CD14-positive monocyte (primary cell): ENCODE data around the gene COL27A1. TPM values are rescaled to one million over a fixed set of nuclear protein-coding genes. Genes with fewer than 3 reads are reported as not detected.

Experiments used
- DNase-seq, 3 donors: peaks; one replicate each; pipeline ENCODE4 v3.0.0-alpha.2; 2011 to 2022
- H2AFZ ChIP-seq: 2 replicates; pipeline ENCODE4 v1.6.0; 2012; ENCODE audit warnings: mild to moderate bottlenecking, low read depth, low read length, inconsistent platforms; ENCODE audit not compliant: insufficient read depth, poor library complexity, severe bottlenecking
- H3K27ac ChIP-seq, 2 donors: 1 replicate in 1 of 2; 2 replicates in 1 of 2; pipeline ENCODE4 v1.5.1; 2012 to 2013; ENCODE audit warnings: low read length in 2 of 2, control low read depth in 1 of 2, inconsistent platforms in 1 of 2, low read depth in 1 of 2, mild to moderate bottlenecking in 1 of 2
- H3K27me3 ChIP-seq, 2 donors: one replicate each; pipeline versions ENCODE4 v1.6.0 to v1.6.1; 2011 to 2013; ENCODE audit warnings: low read length in 2 of 2; ENCODE audit not compliant: control insufficient read depth in 2 of 2, insufficient read depth in 2 of 2
- H3K36me3 ChIP-seq, 2 donors: replicated peaks in 1 of 2; 1 replicate in 1 of 2; 2 replicates in 1 of 2; pipeline versions ENCODE4 v1.5.1 to v1.6.1; 2012 to 2013; ENCODE audit warnings: low read length in 2 of 2, control low read depth in 1 of 2, inconsistent platforms in 1 of 2, mild to moderate bottlenecking in 1 of 2; ENCODE audit not compliant: insufficient read depth in 2 of 2, control insufficient read depth in 1 of 2
- H3K4me1 ChIP-seq, 2 donors: 1 replicate in 1 of 2; 2 replicates in 1 of 2; pipeline versions ENCODE4 v1.5.1 to v1.6.1; 2012 to 2013; ENCODE audit warnings: low read length in 2 of 2, control low read depth in 1 of 2, inconsistent platforms in 1 of 2, mild to moderate bottlenecking in 1 of 2, moderate library complexity in 1 of 2; ENCODE audit not compliant: insufficient read depth in 2 of 2, control insufficient read depth in 1 of 2
- H3K4me2 ChIP-seq: replicated peaks from 2 replicates; pipeline ENCODE3; 2012; ENCODE audit warnings: low read length, moderate library complexity, mild to moderate bottlenecking; ENCODE audit not compliant: poor library complexity, severe bottlenecking; ENCODE audit errors: extremely low read depth
- H3K4me3 ChIP-seq, 3 experiments: fragments of 200-600 bp in 1 of 3; sonication (generic) in 1 of 3; replicated peaks in 1 of 3; 1 replicate in 2 of 3; 2 replicates in 1 of 3; pipeline ENCODE4 v1.5.1; 2011 to 2013; ENCODE audit warnings: low read length in 3 of 3, mild to moderate bottlenecking in 3 of 3, control low read depth in 2 of 3, low read depth in 2 of 3, inconsistent platforms in 1 of 3, moderate library complexity in 1 of 3
- H3K79me2 ChIP-seq: 2 replicates; pipeline ENCODE4 v1.6.0; 2012; ENCODE audit warnings: mild to moderate bottlenecking, control low read depth, inconsistent platforms, low read length, moderate library complexity; ENCODE audit not compliant: insufficient read depth
- H3K9ac ChIP-seq: 2 replicates; pipeline ENCODE4 v1.6.0; 2017; ENCODE audit warnings: low read length, mild to moderate bottlenecking; ENCODE audit not compliant: insufficient read depth, poor library complexity, severe bottlenecking
- H3K9me3 ChIP-seq, 2 donors: replicated peaks in 1 of 2; 1 replicate in 1 of 2; 2 replicates in 1 of 2; pipeline versions ENCODE4 v1.5.1 to v1.6.1; 2012 to 2013; ENCODE audit warnings: low read length in 2 of 2, control low read depth in 1 of 2; ENCODE audit not compliant: control insufficient read depth in 1 of 2, insufficient read depth in 1 of 2
- H4K20me1 ChIP-seq: 2 replicates; pipeline ENCODE4 v1.6.0; 2012; ENCODE audit warnings: mild to moderate bottlenecking, low read length, control low read depth, moderate library complexity; ENCODE audit not compliant: insufficient read depth
- H3K27ac Mint-ChIP-seq, 7 donors: one replicate each; pipeline ENCODE4 v1.8.0; 2020; ENCODE audit warnings: mild to moderate bottlenecking in 7 of 7, mixed read lengths in 7 of 7, moderate library complexity in 6 of 7, inconsistent platforms in 2 of 7
- H3K27me3 Mint-ChIP-seq, 3 donors: one replicate each; pipeline ENCODE4 v1.8.0; 2021 to 2022; ENCODE audit warnings: low read depth in 3 of 3, mild to moderate bottlenecking in 3 of 3, mixed read lengths in 3 of 3, moderate library complexity in 3 of 3, inconsistent platforms in 1 of 3
- H3K36me3 Mint-ChIP-seq, 2 donors: one replicate each; pipeline ENCODE4 v1.8.0; 2020; ENCODE audit warnings: mixed read lengths in 2 of 2, inconsistent platforms in 1 of 2, mild to moderate bottlenecking in 1 of 2
- H3K4me1 Mint-ChIP-seq: one replicate; pipeline ENCODE4 v1.8.0; 2020; ENCODE audit warnings: mild to moderate bottlenecking, mixed read lengths
- H3K4me3 Mint-ChIP-seq, 2 donors: one replicate each; pipeline ENCODE4 v1.8.0; 2020; ENCODE audit warnings: mild to moderate bottlenecking in 2 of 2, mixed read lengths in 2 of 2, moderate library complexity in 1 of 2
- H3K9me3 Mint-ChIP-seq, 7 donors: one replicate each; pipeline ENCODE4 v1.8.0; 2020 to 2022; ENCODE audit warnings: mixed read lengths in 7 of 7, mild to moderate bottlenecking in 6 of 7, moderate library complexity in 6 of 7, inconsistent platforms in 2 of 7
- WGBS: methylation state at CpG from one replicate; pipeline ENCODE4 v1.1.5; 2013; ENCODE audit warnings: missing lambda C conversion rate; ENCODE audit not compliant: insufficient coverage; 5-methylcytosine and 5-hydroxymethylcytosine counted together
- intact Hi-C, 2 donors: fragments of 100-400 bp; cut with micrococcal nuclease; formaldehyde crosslinking; loops; one replicate each; pipeline versions ENCODE4 v1.15.0 to v1.15.1; 2023
- polyA plus RNA-seq, 3 donors: library from polyadenylated mRNA; depleted of rRNA in 1 of 3; unstranded in 2 of 3; stranded (reverse) in 1 of 3; fragments of 300-500 nt in 2 of 3; fragments of >200 nt in 1 of 3; fragmentation: Illumina TruSeq in 2 of 3; gene quantifications; 1 replicate in 2 of 3; 2 replicates in 1 of 3; pipeline ENCODE4 v1.2.3, GENCODE V29; 2012 to 2021
- TF ChIP-seq, protein P1 (sequence below): fragments of 200-600 bp; IDR thresholded peaks from one replicate; pipeline ENCODE4 v1.8.0; 2022; ENCODE audit warnings: antibody characterized with exemption, mild to moderate bottlenecking

COL27A1 gene
- polyA plus RNA-seq, 3 donors = 0.03 TPM; not detected in 2

DNA sequence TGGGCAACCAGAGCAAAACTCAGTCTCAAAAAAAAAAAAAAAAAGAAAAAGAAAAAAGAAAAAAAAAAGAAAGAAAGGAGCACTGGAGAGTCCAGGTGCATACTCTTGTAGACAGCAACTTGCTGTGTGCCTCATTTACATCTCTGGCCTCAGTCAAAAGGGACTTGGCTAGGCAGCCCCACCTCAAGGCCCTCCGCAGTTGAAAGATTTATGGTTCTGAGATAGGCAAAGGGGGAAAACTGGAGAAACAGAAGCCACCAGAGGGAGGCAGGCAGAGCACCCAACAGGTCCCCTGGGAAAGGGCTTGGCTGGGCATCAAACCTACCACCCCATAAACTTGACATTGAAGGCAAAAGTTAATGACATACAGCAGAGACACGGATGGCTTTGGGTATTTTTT is 180.4 kb downstream of the COL27A1 start:
- Mint-ChIP-seq H3K27me3 (peaks cover 0 to 3% (median 0%) of the 10 kb centered on the region in 3 donors), H3K9me3 (peaks cover 10 to 16% (median 13%) of the 10 kb centered on the region in 7 donors), H3K36me3 (peaks cover 60 to 66% of the 10 kb centered on the region in 2 donors), H3K27ac (peak overlapping the region in 1 of 7 donors; percentile 42), H3K4me3 (no peak overlapping the region), H3K4me1 (peaks cover 15% of the 10 kb centered on the region)
- Histone ChIP-seq H2AFZ (no peak overlapping the region), H3K9ac (no peak overlapping the region), H3K36me3 (peaks cover 65 to 66% of the 10 kb centered on the region in 2 donors), H3K4me3 (no peak overlapping the region), H3K27ac (no peak overlapping the region), H3K27me3 (no peaks in the 10 kb centered on the region), H3K9me3 (peaks cover 11 to 13% of the 10 kb centered on the region in 2 donors), H3K4me1 (peaks cover 9 to 10% of the 10 kb centered on the region in 2 donors), H3K4me2 (no peak overlapping the region), H4K20me1 (peaks cover 68% of the 10 kb centered on the region), H3K79me2 (peaks cover 5% of the 10 kb centered on the region)
- TF ChIP-seq, protein P1, sequence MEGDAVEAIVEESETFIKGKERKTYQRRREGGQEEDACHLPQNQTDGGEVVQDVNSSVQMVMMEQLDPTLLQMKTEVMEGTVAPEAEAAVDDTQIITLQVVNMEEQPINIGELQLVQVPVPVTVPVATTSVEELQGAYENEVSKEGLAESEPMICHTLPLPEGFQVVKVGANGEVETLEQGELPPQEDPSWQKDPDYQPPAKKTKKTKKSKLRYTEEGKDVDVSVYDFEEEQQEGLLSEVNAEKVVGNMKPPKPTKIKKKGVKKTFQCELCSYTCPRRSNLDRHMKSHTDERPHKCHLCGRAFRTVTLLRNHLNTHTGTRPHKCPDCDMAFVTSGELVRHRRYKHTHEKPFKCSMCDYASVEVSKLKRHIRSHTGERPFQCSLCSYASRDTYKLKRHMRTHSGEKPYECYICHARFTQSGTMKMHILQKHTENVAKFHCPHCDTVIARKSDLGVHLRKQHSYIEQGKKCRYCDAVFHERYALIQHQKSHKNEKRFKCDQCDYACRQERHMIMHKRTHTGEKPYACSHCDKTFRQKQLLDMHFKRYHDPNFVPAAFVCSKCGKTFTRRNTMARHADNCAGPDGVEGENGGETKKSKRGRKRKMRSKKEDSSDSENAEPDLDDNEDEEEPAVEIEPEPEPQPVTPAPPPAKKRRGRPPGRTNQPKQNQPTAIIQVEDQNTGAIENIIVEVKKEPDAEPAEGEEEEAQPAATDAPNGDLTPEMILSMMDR = no peak
- WGBS = no CpG with 5 or more reads among the region's 2 CpGs
- intact Hi-C loops = no loop called here
- DNase-seq = no peak

DNA sequence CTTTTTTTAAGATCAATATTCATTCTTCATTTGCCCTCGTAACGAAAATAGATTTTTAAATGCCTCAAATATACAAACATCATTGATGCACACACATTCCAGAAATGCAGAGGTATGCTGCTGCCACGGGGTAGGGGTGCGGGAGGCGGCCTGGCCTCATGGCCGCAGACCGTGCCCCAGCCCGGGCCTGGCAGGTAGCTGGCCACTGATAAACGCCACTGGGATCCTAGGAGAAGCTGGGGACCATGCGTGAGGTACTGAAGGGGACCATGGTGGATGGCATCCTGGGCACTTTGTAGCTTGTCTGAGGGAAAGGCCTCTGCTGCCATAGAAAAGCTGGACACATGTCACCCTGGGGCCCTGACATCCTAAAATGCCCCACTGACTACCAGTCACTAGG is 180.8 kb downstream of the COL27A1 start:
- no peaks in the 10 kb centered on the region for H3K27me3 ChIP-seq
- peaks cover 5% of the 10 kb centered on the region for H3K79me2 ChIP-seq
- TF ChIP-seq, protein P1 = no peak
- intact Hi-C loops = no loop called here
- no peak overlapping the region for H3K27ac ChIP-seq
- Mint-ChIP-seq H3K27me3 (peaks cover 0 to 2% (median 0%) of the 10 kb centered on the region in 3 donors), H3K27ac (no peak overlapping the region), H3K4me3 (no peak overlapping the region), H3K9me3 (peaks cover 10 to 16% (median 13%) of the 10 kb centered on the region in 7 donors), H3K4me1 (peaks cover 16% of the 10 kb centered on the region), H3K36me3 (peaks cover 64 to 70% of the 10 kb centered on the region in 2 donors)
- H3K4me2 ChIP-seq = no peak overlapping the region
- no peak overlapping the region for H3K4me3 ChIP-seq
- H3K9me3 ChIP-seq = peaks cover 11 to 13% of the 10 kb centered on the region in 2 donors
- no peak overlapping the region for H3K9ac ChIP-seq
- peaks cover 11 to 13% of the 10 kb centered on the region in 2 donors for H3K4me1 ChIP-seq
- peaks cover 72% of the 10 kb centered on the region for H4K20me1 ChIP-seq
- DNase-seq = no peak
- 86% methylated on average over 8 of the region's 10 CpGs for WGBS
- H2AFZ ChIP-seq = no peak overlapping the region
- peaks cover 69 to 70% of the 10 kb centered on the region in 2 donors for H3K36me3 ChIP-seq
